HS-5 (cell line): Measurements from ENCODE around the gene OPRD1.
A peak's percentile ranks its signal among the peaks of the same experiment; 100 is the strongest.

Experiments used
- DNase-seq: peaks from one replicate; pipeline ENCODE4 v3.0.0-alpha.2; 2012; ENCODE audit warnings: low read depth

OPRD1 gene

GRCh38 chr1:28885977-28886730 lies 74.2 kb downstream of the OPRD1 start:
- no peak for DNase-seq

- DNase-seq: peak; percentile 19
Observed at GRCh38 chr1:28886731-28887418, 74.9 kb downstream of the OPRD1 start.

- no peak for DNase-seq
Observed at GRCh38 chr1:28887419-28887834, 75.5 kb downstream of the OPRD1 start.

- no peak for DNase-seq
Observed at GRCh38 chr1:28887835-28888682, 76.1 kb downstream of the OPRD1 start.

GRCh38 chr1:28888915-28889314 lies 76.9 kb downstream of the OPRD1 start:
- no peak for DNase-seq

- DNase-seq: no peak
Observed at GRCh38 chr1:28889357-28889756, 77.4 kb downstream of the OPRD1 start.

- DNase-seq: no peak
Observed at GRCh38 chr1:28890435-28890834, 78.5 kb downstream of the OPRD1 start.

- DNase-seq: no peak
Observed at GRCh38 chr1:28890836-28891235, 78.9 kb downstream of the OPRD1 start.

GRCh38 chr1:28891256-28891655 lies 79.3 kb downstream of the OPRD1 start:
- no peak for DNase-seq

GRCh38 chr1:28893403-28894102 lies 81.6 kb downstream of the OPRD1 start:
- DNase-seq: no peak

- no peak for DNase-seq
Observed at GRCh38 chr1:28894785-28895184, 82.8 kb downstream of the OPRD1 start.

- DNase-seq: no peak
Observed at GRCh38 chr1:28895896-28896608, 84.1 kb downstream of the OPRD1 start.

GRCh38 chr1:28896609-28896986 lies 84.6 kb downstream of the OPRD1 start:
- DNase-seq: no peak

- no peak for DNase-seq
Observed at GRCh38 chr1:28897789-28898188, 85.8 kb downstream of the OPRD1 start.

GRCh38 chr1:28898405-28898881 lies 86.5 kb downstream of the OPRD1 start:
- no peak for DNase-seq

GRCh38 chr1:28899267-28899666 lies 87.3 kb downstream of the OPRD1 start:
- no peak for DNase-seq

GRCh38 chr1:28900562-28900961 lies 88.6 kb downstream of the OPRD1 start:
- DNase-seq: no peak

GRCh38 chr1:28902738-28903137 lies 90.8 kb downstream of the OPRD1 start:
- no peak for DNase-seq

- DNase-seq: no peak
Observed at GRCh38 chr1:28905921-28906666, 94.1 kb downstream of the OPRD1 start.

GRCh38 chr1:28909198-28909597 lies 97.2 kb downstream of the OPRD1 start:
- no peak for DNase-seq
